ENCODE results near the gene HMCES. TPM values are rescaled to one million over a fixed set of nuclear protein-coding genes. Genes with fewer than 3 reads are reported as not detected.

Gene HMCES
- polyA plus RNA-seq, 1 of the 3 experiments (the other 2 are of a cell fraction), result 32.4 TPM

DNA sequence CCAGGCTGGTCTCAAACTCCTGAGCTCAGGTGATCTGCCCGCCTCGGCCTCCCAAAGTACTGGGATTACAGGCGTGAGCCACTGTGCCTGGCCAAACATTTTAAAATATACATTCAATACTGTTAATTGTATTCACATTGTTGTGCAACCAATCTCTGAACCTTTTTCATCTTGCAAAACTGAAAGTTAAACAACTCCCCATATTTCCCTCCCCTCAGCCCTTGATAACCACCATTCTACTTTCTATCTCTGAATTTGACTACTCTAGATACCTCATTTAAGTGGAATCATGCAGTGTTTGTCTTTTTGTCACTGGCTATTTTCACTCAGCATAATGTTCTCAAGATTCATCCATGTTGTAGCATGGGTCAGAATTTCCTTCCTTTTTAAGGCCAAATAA is 30.0 kb downstream of the HMCES start (continued):
- TF ChIP-seq, protein P1, sequence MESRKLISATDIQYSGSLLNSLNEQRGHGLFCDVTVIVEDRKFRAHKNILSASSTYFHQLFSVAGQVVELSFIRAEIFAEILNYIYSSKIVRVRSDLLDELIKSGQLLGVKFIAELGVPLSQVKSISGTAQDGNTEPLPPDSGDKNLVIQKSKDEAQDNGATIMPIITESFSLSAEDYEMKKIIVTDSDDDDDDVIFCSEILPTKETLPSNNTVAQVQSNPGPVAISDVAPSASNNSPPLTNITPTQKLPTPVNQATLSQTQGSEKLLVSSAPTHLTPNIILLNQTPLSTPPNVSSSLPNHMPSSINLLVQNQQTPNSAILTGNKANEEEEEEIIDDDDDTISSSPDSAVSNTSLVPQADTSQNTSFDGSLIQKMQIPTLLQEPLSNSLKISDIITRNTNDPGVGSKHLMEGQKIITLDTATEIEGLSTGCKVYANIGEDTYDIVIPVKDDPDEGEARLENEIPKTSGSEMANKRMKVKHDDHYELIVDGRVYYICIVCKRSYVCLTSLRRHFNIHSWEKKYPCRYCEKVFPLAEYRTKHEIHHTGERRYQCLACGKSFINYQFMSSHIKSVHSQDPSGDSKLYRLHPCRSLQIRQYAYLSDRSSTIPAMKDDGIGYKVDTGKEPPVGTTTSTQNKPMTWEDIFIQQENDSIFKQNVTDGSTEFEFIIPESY (IDR thresholded peaks at IDR 0.05; ENCODE audit: borderline replicate concordance, low read depth), result no peak
- TF ChIP-seq, protein P2, sequence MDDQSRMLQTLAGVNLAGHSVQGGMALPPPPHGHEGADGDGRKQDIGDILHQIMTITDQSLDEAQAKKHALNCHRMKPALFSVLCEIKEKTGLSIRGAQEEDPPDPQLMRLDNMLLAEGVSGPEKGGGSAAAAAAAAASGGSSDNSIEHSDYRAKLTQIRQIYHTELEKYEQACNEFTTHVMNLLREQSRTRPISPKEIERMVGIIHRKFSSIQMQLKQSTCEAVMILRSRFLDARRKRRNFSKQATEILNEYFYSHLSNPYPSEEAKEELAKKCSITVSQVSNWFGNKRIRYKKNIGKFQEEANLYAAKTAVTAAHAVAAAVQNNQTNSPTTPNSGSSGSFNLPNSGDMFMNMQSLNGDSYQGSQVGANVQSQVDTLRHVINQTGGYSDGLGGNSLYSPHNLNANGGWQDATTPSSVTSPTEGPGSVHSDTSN (IDR thresholded peaks at IDR 0.05), result no peak
- no peak for TF ChIP-seq REST (IDR thresholded peaks at IDR 0.05; ENCODE audit: low read depth, low read length)
- no peak for TF ChIP-seq YY1 (IDR thresholded peaks at IDR 0.05; ENCODE audit: low read depth)
- TF ChIP-seq SIN3A (IDR thresholded peaks at IDR 0.05; ENCODE audit: borderline replicate concordance, low read depth, low read length), result no peak
- TF ChIP-seq TCF12 (IDR thresholded peaks at IDR 0.05), result no peak
- no peak for TF ChIP-seq IRF3 (IDR thresholded peaks at IDR 0.05; ENCODE audit: low read depth, low read length)

DNA sequence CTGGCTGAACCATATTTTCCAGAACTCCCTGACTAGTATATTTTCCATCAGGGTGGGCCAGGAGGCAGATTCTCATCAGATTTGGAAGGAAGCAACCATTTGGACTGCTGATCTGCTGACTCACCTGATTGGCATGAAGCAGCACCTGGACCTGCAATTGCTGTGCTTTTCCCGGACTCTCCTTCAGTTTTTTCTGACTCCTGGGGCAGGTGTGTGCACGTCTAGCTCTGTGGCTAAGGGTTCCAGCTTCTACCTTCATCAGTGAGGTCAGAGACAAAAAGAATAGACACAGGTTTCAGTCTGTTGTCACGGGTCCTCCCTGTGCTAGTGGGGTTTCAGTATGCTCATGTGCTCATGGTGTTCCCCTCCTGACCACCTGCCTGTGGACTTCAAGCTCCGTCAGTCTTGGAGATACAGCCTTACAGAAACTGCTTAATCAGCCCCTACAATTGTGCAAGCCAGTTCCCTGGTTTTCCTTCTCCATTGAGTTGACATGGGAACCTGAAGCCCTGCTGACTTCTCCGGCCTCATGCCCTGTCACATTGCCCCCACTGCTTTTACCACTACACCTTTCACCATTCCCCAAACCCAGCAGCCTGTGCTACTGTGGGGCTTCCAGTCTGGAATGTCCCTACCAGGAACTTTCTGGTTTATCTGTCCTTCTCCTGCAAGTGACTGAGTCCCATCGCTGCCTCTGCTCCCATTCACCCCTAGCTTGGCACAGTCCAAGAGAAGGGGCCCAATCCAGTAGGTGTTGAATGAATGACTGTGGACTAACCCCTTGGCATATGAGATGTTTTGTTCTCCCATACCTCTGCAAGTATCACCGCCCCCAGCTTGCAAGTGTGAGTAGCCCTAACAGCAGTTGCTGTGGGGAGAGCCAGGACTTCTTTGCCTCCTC is 31.7 kb downstream of the HMCES start:
- POLR2A ChIA-PET, result no interaction called here
- Histone ChIP-seq H3F3A (replicated peaks; ENCODE audit: insufficient read depth) (no peaks in the 10 kb centered on the region), H3K36me3 (replicated peaks in 1 of 2; ENCODE audit: control insufficient read depth in 1 of 2, insufficient read depth in 2 of 2, low read length in 1 of 2) (peaks cover 4 to 6% of the 10 kb centered on the region in 2 experiments), H3K27ac (ENCODE audit: low read depth in 2 of 2, low read length in 1 of 2) (no peak overlapping the region), H3K9me2 (no peaks in the 10 kb centered on the region), H3K9ac (no peak overlapping the region), H3K27me3 (ENCODE audit: insufficient read depth) (no peaks in the 10 kb centered on the region), H3K4me1 (ENCODE audit: control insufficient read depth in 1 of 2, insufficient read depth in 2 of 2, low read depth in 1 of 2, low read length in 1 of 2) (peaks cover 0 to 14% of the 10 kb centered on the region in 2 experiments; a peak in 2 of 4 replicates), H3K9me3 (no peaks in the 10 kb centered on the region), H4K20me1 (ENCODE audit: insufficient read depth) (no peaks in the 10 kb centered on the region), H3K79me2 (ENCODE audit: insufficient read depth) (peaks cover 13% of the 10 kb centered on the region), H2AFZ (ENCODE audit: low read depth) (no peak overlapping the region), H3K4me2 (no peak overlapping the region), H3K4me3 (ENCODE audit: low read depth in 2 of 2, low read length in 1 of 2) (no peak overlapping the region)
- DNase-seq, result no peak
- CTCF ChIA-PET, result interaction anchor here (1.0 to 1.6 kb wide), 2 partner anchors 65 to 73 kb away, joined by 3 to 5 read pairs; no protein-coding TSS in a partner anchor
- 91% methylated on average over 7 of the region's 7 CpGs for WGBS (ENCODE audit: low lambda C conversion rate)
- TF ChIP-seq REST (IDR thresholded peaks at IDR 0.05; ENCODE audit: low read depth, low read length) (no peak), EZH2phosphoT487 (IDR thresholded peaks at IDR 0.05; ENCODE audit: borderline replicate concordance, low read depth) (no peak)
